Tibial artery (tissue), 4 donors: ENCODE results near the gene TMEM18.

Experiments
- DNase-seq, 2 donors: peaks; one replicate each; pipeline ENCODE4 v3.0.0-alpha.2; 2019
- H3K27ac ChIP-seq, 2 donors: fragments of 200-600 bp; sonication (generic) in 1 of 2; 1 replicate in 1 of 2; 2 replicates in 1 of 2; pipeline ENCODE4 v1.5.1; 2018 to 2019; ENCODE audit warnings: mild to moderate bottlenecking in 1 of 2
- H3K27me3 ChIP-seq, 2 donors: fragments of 200-600 bp; sonication (generic) in 1 of 2; one replicate each; pipeline versions ENCODE4 v1.5.1 to v1.6.0; 2016 to 2019
- H3K36me3 ChIP-seq, 3 donors: fragments of 200-600 bp; sonication (generic) in 2 of 3; one replicate each; pipeline ENCODE4 v1.5.1; 2016 to 2019; ENCODE audit warnings: mild to moderate bottlenecking in 2 of 3
- H3K4me1 ChIP-seq, 4 donors: fragments of 200-600 bp; sonication (generic) in 2 of 4; 1 replicate in 3 of 4; 2 replicates in 1 of 4; pipeline ENCODE4 v1.5.1; 2016 to 2019
- H3K4me3 ChIP-seq, 2 donors: fragments of 200-600 bp; sonication (generic) in 1 of 2; 1 replicate in 1 of 2; 2 replicates in 1 of 2; pipeline ENCODE4 v1.5.1; 2018 to 2019; ENCODE audit warnings: mild to moderate bottlenecking in 2 of 2
- H3K9me3 ChIP-seq, 3 donors: fragments of 200-600 bp; sonication (generic) in 1 of 3; one replicate each; pipeline ENCODE4 v1.5.1; 2016 to 2019
- intact Hi-C: fragments of 100-400 bp; cut with DNase I; formaldehyde crosslinking; loops from one replicate; pipeline ENCODE4 v1.15.0; 2023; ENCODE audit warnings: low total_unique reads
- TF ChIP-seq, protein P1 (sequence below), 2 experiments: fragments of 200-600 bp in 1 of 2; fragments of 450-650 bp in 1 of 2; IDR thresholded peaks; one replicate each; pipeline ENCODE4 v1.5.1; 2017 to 2019; ENCODE audit warnings: antibody characterized with exemption in 2 of 2, mild to moderate bottlenecking in 1 of 2, moderate library complexity in 1 of 2

Gene TMEM18

DNA sequence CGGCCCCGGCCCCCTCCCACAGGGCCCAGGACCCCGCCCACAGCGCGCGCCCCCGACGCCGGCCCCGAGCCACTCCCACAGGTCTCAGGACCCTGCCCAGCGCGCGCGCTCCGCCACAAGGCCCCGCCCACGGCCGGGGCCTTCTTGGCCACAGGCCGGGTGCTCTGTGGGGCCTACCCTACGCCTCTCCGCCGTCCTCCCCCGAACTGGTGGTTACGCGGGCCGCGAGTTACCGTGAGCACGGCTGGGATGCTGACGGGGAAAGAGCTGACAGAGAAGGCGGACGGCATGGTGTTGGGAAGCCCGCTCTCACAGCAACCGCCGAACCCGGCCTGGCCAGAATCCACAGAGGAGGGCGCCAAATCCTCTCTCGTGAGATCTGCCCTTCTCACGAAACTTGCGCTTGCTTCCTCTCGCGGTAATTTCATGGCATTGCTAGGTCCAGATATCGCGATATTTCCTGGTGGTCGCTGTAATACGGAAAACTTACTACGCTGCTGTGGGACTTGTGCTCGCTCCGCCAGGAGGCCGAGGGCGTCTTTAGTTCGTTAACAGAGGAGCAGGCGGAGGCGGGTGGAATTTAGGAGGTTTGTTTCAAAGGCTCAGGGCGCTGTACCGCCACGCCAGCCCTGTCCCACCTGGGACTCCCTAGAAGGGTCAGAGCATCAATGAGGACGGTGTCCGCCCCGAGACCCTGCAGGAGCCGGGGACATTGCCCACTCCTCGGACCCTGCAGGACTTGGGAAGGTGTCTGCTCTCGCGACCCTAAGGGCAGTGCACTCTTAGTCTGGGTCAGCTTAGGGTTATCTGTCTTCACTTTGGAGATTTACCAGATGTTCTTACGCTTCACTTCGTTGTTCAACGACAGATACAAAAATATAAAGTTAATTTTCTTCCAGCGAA is at the start of gene TMEM18:
TSS of gene TMEM18 (minus strand) at position 351 of the 903 bp plus-strand sequence. CDS start at position 290, 61 bp downstream.
- Histone ChIP-seq H3K27me3 (no peaks in the 10 kb centered on the region), H3K4me3 (peak within 1 kb of the TSS; percentile 79 to 84), H3K4me1 (peaks cover 0 to 33% (median 14%) of the 10 kb centered on the region in 4 donors), H3K9me3 (no peaks in the 10 kb centered on the region), H3K36me3 (peaks cover 0 to 14% (median 10%) of the 10 kb centered on the region in 3 donors), H3K27ac (peak within 1 kb of the TSS; percentile 95 to 98)
- intact Hi-C loops = loop anchor here (2.0 to 10.0 kb wide), 3 partner anchors 15 to 1067 kb away; partner anchors contain the start of gene PXDN
- TF ChIP-seq, protein P1, sequence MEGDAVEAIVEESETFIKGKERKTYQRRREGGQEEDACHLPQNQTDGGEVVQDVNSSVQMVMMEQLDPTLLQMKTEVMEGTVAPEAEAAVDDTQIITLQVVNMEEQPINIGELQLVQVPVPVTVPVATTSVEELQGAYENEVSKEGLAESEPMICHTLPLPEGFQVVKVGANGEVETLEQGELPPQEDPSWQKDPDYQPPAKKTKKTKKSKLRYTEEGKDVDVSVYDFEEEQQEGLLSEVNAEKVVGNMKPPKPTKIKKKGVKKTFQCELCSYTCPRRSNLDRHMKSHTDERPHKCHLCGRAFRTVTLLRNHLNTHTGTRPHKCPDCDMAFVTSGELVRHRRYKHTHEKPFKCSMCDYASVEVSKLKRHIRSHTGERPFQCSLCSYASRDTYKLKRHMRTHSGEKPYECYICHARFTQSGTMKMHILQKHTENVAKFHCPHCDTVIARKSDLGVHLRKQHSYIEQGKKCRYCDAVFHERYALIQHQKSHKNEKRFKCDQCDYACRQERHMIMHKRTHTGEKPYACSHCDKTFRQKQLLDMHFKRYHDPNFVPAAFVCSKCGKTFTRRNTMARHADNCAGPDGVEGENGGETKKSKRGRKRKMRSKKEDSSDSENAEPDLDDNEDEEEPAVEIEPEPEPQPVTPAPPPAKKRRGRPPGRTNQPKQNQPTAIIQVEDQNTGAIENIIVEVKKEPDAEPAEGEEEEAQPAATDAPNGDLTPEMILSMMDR (IDR thresholded peaks at IDR 0.05) = peak; percentile 16 to 28
- DNase-seq = peak; percentile 95 to 97

DNA sequence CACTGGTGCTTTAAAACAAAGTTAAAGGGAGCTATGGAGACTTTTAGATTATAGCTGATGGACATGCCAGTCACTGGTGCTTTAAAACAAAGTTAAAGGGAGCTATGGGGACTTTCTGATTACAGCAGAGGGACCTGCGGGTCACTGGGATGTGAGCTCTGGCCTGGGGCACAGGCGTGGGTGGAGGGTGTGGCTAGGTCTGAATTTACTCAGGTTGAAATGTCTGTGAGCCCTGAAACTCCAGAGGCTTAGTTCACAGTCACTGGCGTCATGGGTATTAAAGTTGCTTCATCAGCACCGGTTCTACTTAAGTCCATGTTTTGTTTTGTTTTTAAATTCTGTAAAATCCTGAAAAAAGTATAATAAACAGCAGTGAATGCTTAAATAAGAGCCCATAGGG is 49.0 kb upstream of the TMEM18 start:
- H3K4me1 ChIP-seq = no peaks in the 10 kb centered on the region
- TF ChIP-seq, protein P1 (IDR thresholded peaks at IDR 0.05) = no peak
- DNase-seq = no peak
- H3K27ac ChIP-seq = no peak overlapping the region
- H3K36me3 ChIP-seq = no peaks in the 10 kb centered on the region
- intact Hi-C loops = no loop called here
- H3K27me3 ChIP-seq = peaks cover 0 to 6% of the 10 kb centered on the region in 2 donors
- no peak overlapping the region for H3K4me3 ChIP-seq
- no peaks in the 10 kb centered on the region for H3K9me3 ChIP-seq

DNA sequence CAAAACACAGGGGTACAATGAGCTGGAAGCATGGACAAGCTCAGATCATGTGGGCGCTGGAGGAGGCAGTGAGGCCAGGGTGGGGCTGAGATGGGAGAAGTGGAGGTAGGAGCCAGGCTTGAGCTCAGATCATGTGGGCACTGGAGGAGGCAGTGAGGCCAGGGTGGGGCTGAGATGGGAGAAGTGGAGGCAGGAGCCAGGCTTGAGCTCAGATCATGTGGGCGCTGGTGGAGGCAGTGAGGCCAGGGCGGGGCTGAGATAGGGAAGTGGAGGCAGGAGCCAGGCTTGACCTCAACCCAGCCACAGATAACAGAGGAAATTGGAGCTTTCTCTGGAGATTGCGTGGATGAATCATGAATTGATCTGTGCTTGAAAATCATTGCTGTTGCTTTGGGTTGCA is 48.3 kb upstream of the TMEM18 start:
- Histone ChIP-seq H3K4me3 (no peak overlapping the region), H3K27me3 (peaks cover 0 to 3% of the 10 kb centered on the region in 2 donors), H3K9me3 (no peaks in the 10 kb centered on the region), H3K27ac (no peak overlapping the region), H3K4me1 (no peaks in the 10 kb centered on the region), H3K36me3 (no peaks in the 10 kb centered on the region)
- TF ChIP-seq, protein P1 (IDR thresholded peaks at IDR 0.05) = no peak
- intact Hi-C loops = no loop called here
- no peak for DNase-seq

DNA sequence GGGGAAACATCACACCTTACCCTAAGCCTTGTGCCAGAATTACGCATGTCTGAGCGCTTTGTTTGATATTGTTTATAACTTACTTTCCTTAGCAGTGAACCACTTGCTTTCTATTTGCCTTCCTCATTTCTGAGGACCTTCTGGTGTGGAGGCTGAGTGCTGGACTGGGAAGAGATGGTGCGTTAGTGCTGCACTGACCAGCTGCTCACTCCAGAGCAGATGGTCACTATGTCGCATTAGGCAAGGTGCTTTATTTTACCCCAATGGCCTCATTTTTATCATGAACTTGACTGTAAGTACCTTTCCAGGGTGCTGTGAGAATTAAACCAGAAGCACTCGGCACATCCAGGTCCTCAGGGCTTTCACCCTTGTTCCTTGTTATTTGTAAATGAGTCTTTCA is 46.6 kb upstream of the TMEM18 start:
- TF ChIP-seq, protein P1 (IDR thresholded peaks at IDR 0.05) = no peak
- H3K27me3 ChIP-seq = peaks cover 0 to 3% of the 10 kb centered on the region in 2 donors

DNA sequence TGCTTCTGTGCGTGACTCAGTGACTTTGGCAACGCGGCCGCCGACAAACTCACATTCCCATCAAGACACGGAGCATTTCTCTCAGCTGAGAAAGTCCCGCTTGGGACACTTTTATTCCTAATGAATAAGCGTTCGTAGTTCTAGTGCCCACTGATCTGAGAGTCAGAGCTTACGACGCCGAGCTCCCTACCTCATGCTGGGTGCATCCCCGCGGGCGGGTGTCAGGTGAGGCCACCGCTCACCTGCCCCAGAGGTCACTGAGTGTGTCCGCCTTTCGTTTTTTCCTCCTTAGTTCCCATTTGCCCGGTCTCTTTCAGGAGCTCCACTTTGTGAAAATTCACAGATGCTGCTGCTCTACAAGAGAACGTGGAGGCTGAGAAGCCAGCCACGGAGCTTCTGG is 43.6 kb upstream of the TMEM18 start:
- intact Hi-C loops = no loop called here
- Histone ChIP-seq H3K27ac (no peak overlapping the region), H3K9me3 (no peaks in the 10 kb centered on the region), H3K27me3 (peaks cover 0 to 13% of the 10 kb centered on the region in 2 donors), H3K36me3 (no peaks in the 10 kb centered on the region), H3K4me1 (no peaks in the 10 kb centered on the region), H3K4me3 (no peak overlapping the region)
- DNase-seq = no peak
- TF ChIP-seq, protein P1 (IDR thresholded peaks at IDR 0.05) = no peak

More for the DNA sequence above, 46.6 kb upstream of the TMEM18 start:
- no peaks in the 10 kb centered on the region for H3K4me1 ChIP-seq
- H3K27ac ChIP-seq = no peak overlapping the region
- H3K36me3 ChIP-seq = no peaks in the 10 kb centered on the region
- H3K9me3 ChIP-seq = no peaks in the 10 kb centered on the region
- no peak for DNase-seq
- intact Hi-C loops = no loop called here
- no peak overlapping the region for H3K4me3 ChIP-seq
